NCI-H2107 treated with DMSO at 0.1 percent for 48 hours (cell line): ENCODE results near the gene ZMAT5.

ENCODE experiments used
- DNase-seq: peaks from one replicate; lab custom pipeline; 2025; ENCODE audit not compliant: unreplicated experiment; lab: John Stamatoyannopoulos, UW

Gene ZMAT5

GRCh38 chr22:29733362-29734201 is 33.2 kb downstream of the ZMAT5 start:
- DNase-seq: peak; percentile 18

DNA sequence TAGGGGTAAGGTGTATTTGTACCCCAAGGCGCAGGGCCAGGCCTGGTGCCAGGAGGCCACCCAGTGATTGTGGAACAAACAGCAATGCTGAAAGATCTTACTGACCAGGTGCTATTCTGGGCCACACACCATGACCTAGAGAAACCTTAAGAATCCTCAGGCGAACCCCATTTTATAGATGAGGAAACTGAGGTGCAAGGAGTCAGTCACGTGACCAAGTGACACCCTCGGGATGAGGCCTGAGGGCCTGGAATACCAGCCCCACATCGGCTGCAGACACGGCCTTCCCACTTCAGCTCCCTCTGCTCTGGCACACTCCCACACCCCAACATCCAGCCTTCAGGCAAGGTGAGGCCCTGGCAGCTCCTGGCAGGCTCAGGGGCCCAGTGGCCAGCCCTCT is 33.9 kb downstream of the ZMAT5 start:
- DNase-seq: no peak

GRCh38 chr22:29731058-29731850 is 35.6 kb downstream of the ZMAT5 start:
- DNase-seq: no peak

- DNase-seq: no peak
Measured at GRCh38 chr22:29729161-29729560, 37.6 kb downstream of the ZMAT5 start.

- DNase-seq: no peak
Measured at GRCh38 chr22:29727131-29727523, 39.7 kb downstream of the ZMAT5 start.

DNA sequence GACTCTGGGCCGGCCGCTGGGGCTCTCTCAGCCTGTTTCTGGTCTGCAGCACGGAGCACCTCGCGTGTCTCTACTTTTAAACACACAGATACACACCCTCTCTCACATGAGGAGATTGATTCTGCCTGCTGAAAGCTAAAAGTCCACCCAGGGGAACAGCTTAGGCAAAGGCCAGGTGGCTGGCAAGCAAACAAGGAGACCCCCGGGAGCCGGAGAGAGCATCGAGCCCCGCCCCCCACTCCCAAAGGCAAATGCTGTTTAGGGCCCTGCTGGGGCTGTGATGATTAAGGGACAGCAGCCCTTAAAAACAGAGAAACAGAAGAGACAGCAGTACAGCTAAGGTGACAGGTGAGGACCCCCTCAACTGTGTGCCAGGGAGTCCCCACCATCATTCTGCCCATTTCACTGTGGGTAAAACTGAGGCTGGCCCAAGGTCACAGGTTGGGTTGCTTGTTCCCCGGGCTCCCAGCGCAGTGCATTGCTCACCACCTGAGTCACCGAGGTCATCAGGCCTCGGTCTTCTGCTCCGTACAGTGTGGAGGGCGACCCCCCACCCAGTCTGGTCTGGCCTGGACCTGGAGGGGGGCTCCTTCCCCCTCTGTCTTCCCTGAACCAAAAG is 40.2 kb downstream of the ZMAT5 start:
- DNase-seq: no peak

GRCh38 chr22:29726106-29726505 is 40.7 kb downstream of the ZMAT5 start:
- no peak for DNase-seq

DNA sequence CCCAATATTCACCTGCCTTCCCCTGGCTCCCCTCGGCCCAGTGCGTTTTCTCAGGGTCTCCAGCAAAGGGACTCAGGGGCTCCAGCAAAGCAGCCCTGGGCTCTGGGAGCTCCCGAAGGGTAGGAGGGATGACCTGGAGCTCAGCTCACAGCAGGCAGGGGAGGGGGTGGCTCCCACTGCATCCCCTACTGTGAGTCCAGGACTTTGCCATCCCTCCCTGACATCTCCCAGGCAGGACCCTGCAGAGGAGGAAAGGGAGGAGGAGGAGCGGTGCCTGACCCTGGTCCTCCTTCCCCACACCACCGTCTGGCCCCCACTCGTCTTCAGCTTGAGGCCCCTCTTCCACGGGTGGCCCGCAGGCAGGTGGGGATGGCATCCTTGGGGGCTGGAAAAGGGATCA is 42.0 kb downstream of the ZMAT5 start:
- no peak for DNase-seq

- DNase-seq: no peak
Measured at GRCh38 chr22:29723766-29724165, 43.0 kb downstream of the ZMAT5 start.

DNA sequence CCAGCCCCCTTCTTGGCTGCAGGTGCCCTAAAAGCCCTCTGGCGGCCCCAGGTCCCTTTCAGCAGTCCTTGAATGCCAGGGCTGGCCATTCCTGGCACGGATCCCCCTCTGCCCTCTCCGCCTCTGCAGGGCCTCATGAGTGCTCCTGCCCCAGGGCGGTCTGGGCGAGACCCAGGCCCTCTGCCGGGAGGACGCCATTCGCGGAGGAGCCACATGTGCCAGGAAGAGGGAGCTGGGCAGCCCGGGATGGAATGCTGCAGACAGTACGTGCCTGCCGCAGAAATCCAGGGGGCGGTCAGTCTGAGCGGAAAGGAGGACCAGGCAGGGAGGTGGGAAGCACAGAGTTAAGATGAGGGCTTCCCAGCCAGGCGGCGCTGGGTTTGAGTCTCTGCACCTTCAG is 44.2 kb downstream of the ZMAT5 start:
- no peak for DNase-seq

- no peak for DNase-seq
Measured at GRCh38 chr22:29722151-29722550, 44.7 kb downstream of the ZMAT5 start.

GRCh38 chr22:29720811-29721323 is 45.9 kb downstream of the ZMAT5 start:
- no peak for DNase-seq

DNA sequence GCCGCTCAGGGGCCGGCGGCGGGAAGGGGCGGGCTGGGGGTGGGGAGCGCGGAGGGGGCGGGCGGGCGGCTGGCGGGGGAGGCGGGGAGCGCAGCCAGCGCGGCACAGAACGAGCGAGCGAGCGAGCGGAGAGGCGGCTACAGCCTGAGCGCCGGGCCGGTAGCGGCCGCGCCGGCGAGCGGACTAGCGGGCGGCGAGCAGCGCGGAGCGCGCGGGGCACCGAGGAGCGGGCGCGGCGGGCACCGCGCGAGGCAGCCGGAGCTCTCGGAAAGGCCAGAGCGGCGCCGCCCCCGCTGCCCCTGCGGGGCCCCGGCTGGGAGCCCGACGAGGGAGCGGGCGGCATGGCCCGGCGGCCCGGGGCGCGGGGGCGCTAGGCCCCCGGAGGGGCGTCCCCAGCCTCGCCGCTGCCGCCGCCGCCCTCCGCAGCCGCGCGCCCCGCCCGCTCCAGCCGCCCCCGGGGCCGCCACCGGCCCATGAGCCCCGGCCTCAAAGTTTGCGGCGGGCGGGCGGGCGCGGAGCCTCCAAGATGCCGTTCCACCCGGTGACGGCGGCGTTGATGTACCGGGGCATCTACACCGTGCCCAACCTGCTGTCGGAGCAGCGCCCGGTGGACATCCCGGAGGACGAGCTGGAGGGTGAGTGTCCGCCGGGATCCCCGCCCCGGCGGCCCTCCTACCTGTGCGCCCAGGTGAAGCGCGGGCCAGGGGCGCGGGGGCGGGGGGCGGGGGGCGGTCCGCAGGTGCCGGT is 46.7 kb downstream of the ZMAT5 start, which contains the start of gene CABP7:
TSS of gene CABP7 (plus strand) at position 105 of the 747 bp plus-strand sequence. CDS start at position 527, 422 bp downstream.
- no peak for DNase-seq

GRCh38 chr22:29718949-29719898 is 47.6 kb downstream of the ZMAT5 start:
- no peak for DNase-seq

DNA sequence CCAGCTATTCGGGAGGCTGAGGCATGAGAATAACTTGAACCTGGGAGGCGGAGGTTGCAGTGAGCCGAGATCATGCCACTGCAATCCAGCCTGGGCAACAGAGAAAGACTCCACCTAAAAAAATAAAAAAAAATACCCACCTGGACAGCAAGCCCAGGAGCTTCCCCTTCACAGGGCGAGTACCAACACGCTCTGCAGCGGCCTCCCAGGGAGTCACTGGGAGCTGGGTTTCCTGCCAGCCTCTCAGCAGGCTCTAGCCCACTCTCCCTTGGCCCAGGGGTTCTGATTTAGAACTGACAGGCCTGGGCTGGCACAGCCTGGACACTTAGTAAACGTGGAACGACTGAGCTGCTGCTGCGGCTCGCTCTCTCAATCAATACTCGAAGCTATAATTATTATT is 49.0 kb downstream of the ZMAT5 start:
- DNase-seq: no peak

DNA sequence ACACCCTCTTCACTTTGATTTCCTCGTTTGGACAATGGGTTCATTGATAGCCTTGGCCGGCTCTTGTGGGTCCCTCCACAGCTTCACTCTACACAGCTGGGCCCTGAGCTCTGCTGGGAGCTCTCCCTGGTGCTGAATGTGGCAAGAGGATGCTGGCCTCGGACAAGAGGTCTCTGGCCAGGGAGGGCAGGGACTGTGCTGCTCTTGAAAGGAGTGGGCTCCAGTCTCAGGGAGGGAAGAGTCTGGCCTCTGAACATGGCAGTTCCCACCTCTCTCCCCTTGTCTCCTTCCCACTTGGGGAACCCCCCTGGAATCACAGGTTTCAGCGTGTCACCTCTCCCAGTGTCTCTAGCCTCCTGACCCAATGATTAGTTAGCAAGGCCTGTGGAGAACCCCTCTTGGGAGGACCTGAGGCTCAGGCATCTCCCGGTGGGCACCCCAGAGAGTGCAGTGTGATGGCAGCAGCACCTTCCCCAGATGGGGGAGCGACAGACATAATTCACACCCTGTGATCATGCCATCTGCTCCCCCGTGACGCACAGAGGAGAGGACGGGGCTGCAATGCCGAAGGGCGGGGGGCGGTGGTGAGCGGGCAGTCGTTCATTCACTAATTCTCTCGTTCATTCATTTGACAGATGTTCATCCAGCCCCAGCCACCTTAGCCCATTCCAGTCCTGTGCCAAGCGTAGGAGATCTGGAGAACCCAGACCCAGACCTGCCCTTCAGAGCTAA is 49.8 kb downstream of the ZMAT5 start:
- no peak for DNase-seq

DNA sequence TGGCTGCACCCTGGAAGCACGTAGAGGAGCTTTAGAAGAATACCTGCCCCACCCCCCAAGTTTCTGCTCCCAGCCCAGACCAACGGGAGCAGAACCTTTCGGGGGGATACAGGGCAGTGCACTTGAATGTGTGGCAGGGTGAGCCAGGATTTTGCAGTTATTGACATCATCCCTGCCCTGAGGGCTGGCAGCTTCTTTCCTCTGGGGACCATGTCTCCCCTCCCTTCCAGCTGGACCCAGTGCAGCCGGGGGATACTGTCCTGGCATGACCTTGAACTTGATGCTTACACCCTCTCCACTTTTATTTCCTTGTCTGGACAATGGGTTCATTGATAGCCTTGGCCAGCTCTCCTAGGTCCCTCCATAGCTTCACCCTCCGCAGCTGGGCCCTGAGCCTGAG is 51.1 kb downstream of the ZMAT5 start:
- DNase-seq: no peak

GRCh38 chr22:29715240-29715639 is 51.6 kb downstream of the ZMAT5 start:
- DNase-seq: no peak

- DNase-seq: no peak
Measured at GRCh38 chr22:29713156-29713727, 53.6 kb downstream of the ZMAT5 start.
